Skeletal muscle tissue (tissue), 4 donors: Measurements from ENCODE around the gene PCDHGA6. TPM values are rescaled to one million over a fixed set of nuclear protein-coding genes. Genes with fewer than 3 reads are reported as not detected.
A peak's percentile ranks its signal among the peaks of the same experiment; 100 is the strongest.
"Not testable (repeated sequence)": the region's sequence is repeated elsewhere in the genome, so short reads cannot be mapped to it uniquely, and the experiment has no call there.

Experiments used
- H3K27ac ChIP-seq: one replicate; pipeline ENCODE4 v1.7.0; 2013; ENCODE audit warnings: mild to moderate bottlenecking, low read depth, low read length, inconsistent platforms
- H3K27me3 ChIP-seq, 3 donors: one replicate each; pipeline ENCODE4 v1.7.0; 2013; ENCODE audit warnings: low read length in 3 of 3; ENCODE audit not compliant: control insufficient read depth in 3 of 3, insufficient read depth in 3 of 3
- H3K36me3 ChIP-seq, 3 donors: one replicate each; pipeline ENCODE4 v1.7.0; 2013; ENCODE audit warnings: low read length in 3 of 3; ENCODE audit not compliant: control insufficient read depth in 3 of 3, insufficient read depth in 3 of 3
- H3K4me1 ChIP-seq, 3 donors: one replicate each; pipeline ENCODE4 v1.7.0; 2013; ENCODE audit warnings: low read length in 3 of 3, mild to moderate bottlenecking in 3 of 3; ENCODE audit not compliant: control insufficient read depth in 3 of 3, insufficient read depth in 3 of 3
- H3K4me3 ChIP-seq, 3 donors: one replicate each; pipeline ENCODE4 v1.7.0; 2013; ENCODE audit warnings: low read length in 3 of 3
- H3K9ac ChIP-seq, 3 donors: one replicate each; pipeline ENCODE4 v1.7.0; 2013; ENCODE audit warnings: low read length in 3 of 3, mild to moderate bottlenecking in 3 of 3, moderate library complexity in 2 of 3, low read depth in 1 of 3
- H3K9me3 ChIP-seq, 3 donors: one replicate each; pipeline ENCODE4 v1.7.0; 2013; ENCODE audit warnings: low read length in 3 of 3; ENCODE audit not compliant: control insufficient read depth in 3 of 3
- total RNA-seq: library from RNA; depleted of rRNA; stranded (reverse); fragments of >200 nt; gene quantifications from one replicate; pipeline ENCODE4 v1.2.3, GENCODE V29; 2014
- donor health status: Osteomylitis.

The PCDHGA6 gene
- total RNA-seq, 1 donor from 2014 or later, result 4.2 TPM

DNA sequence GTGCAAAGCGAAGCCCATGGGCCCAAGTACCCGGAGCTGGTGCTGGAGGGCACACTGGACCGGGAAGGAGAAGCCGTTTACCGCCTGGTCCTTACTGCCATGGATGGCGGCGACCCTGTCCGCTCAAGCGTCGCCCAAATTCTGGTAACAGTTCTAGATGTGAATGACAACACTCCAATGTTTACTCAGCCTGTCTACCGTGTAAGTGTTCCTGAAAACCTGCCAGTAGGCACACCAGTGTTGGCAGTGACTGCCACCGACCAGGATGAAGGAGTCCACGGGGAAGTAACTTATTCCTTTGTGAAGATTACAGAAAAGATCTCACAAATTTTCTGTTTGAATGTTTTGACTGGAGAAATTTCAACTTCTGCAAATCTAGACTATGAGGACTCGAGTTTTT is 936 bp downstream of the PCDHGA6 start:
- no peak overlapping the region for H3K27ac ChIP-seq
- peaks cover 0 to 11% (median 0%) of the 10 kb centered on the region in 3 donors for H3K4me1 ChIP-seq
- H3K27me3 ChIP-seq, result peaks cover 9 to 17% (median 10%) of the 10 kb centered on the region in 3 donors
- peak overlapping the region; percentile 41 to 61 (median 57) for H3K4me3 ChIP-seq
- peaks cover 0 to 10% (median 2%) of the 10 kb centered on the region in 3 donors for H3K36me3 ChIP-seq
- no peak overlapping the region for H3K9ac ChIP-seq
- peaks cover 21 to 41% (median 24%) of the 10 kb centered on the region in 3 donors for H3K9me3 ChIP-seq

DNA sequence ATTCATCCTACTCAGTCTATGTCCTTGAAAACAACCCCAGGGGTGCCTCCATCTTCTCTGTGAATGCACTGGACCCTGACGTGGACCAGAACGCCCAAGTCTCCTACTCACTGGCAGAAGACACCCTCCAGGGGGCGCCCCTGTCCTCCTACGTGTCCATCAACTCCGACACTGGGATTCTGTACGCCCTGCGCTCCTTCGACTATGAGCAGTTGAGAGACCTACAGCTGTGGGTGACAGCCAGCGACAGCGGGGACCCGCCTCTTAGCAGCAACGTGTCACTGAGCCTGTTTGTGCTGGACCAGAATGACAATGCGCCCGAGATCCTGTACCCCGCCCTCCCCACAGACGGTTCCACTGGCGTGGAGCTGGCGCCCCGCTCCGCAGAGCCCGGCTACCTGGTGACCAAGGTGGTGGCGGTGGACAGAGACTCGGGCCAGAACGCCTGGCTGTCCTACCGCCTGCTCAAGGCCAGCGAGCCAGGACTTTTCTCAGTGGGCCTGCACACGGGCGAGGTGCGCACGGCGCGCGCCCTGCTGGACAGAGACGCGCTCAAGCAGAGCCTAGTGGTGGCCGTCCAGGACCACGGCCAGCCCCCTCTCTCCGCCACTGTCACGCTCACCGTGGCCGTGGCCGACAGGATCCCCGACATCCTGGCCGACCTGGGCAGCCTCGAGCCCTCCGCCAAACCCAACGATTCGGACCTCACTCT is 1.9 kb downstream of the PCDHGA6 start:
- H3K27ac ChIP-seq, H3K9ac ChIP-seq, H3K4me3 ChIP-seq, H3K36me3 ChIP-seq: not testable (repeated sequence)
- H3K27me3 ChIP-seq, result peaks cover 9 to 17% (median 10%) of the 10 kb centered on the region in 3 donors
- peaks cover 21 to 36% (median 21%) of the 10 kb centered on the region in 3 donors for H3K9me3 ChIP-seq
- peaks cover 0 to 10% (median 0%) of the 10 kb centered on the region in 3 donors for H3K4me1 ChIP-seq

DNA sequence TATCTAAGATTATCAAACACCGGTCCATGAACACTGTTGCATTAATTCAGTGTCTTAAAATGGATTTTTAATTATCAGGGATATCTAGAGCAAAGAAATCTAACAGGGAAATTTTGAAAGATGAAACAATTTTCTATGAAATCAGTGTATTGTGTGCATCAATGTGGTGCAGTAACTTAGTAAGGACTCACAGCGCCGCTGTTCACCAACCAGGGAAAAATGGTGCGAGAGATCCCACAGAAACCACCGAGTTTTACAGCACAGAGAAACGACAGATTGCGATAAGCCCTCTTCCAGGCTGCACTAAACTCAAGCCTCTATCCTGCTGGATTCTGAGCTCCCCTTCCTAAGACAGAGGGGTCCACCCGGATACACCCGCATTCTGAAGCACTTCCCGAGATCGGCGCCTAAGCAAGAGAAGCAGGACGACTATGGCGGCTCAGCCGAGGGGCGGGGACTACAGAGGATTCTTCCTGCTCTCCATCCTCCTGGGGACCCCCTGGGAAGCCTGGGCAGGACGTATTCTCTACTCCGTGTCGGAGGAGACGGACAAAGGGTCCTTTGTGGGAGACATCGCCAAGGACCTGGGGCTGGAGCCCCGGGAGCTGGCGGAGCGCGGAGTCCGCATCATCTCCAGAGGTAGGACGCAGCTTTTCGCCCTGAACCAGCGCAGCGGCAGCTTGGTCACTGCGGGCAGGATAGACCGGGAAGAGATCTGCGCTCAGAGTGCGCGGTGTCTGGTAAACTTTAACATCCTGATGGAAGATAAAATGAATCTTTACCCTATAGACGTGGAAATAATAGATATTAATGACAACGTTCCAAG is 9.0 kb downstream of the PCDHGA6 start, which contains the start of gene PCDHGA7:
Gene PCDHGA7 (plus strand): TSS at position 274 of the 826 bp plus-strand sequence. CDS start 158 bp downstream, at position 432.
- peaks cover 0 to 5% (median 0%) of the 10 kb centered on the region in 3 donors for H3K4me1 ChIP-seq
- peaks cover 8 to 24% (median 14%) of the 10 kb centered on the region in 3 donors for H3K9me3 ChIP-seq
- H3K9ac ChIP-seq, result peak within 1 kb of the TSS in 1 of 3 donors; percentile 78
- H3K27me3 ChIP-seq, result peaks cover 0 to 3% (median 0%) of the 10 kb centered on the region in 3 donors
- H3K36me3 ChIP-seq, result no peaks in the 10 kb centered on the region
- H3K4me3 ChIP-seq, result peak within 1 kb of the TSS; percentile 58 to 69 (median 61)
- H3K27ac ChIP-seq, result no peak within 1 kb of the TSS

DNA sequence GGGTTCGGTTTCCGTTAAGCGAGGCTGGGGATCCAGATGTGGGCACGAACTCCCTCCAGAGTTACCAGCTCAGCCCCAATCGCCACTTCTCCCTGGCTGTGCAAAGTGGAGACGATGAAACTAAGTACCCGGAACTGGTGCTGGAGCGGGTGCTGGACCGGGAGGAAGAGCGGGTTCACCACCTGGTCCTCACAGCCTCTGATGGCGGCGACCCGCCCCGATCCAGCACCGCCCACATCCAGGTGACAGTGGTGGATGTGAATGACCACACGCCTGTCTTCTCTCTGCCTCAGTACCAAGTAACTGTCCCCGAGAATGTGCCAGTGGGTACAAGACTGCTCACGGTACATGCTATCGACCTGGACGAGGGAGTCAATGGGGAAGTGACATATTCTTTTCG is 9.7 kb downstream of the PCDHGA6 start:
- H3K9ac ChIP-seq, result no peak overlapping the region
- H3K36me3 ChIP-seq, result no peaks in the 10 kb centered on the region
- H3K27me3 ChIP-seq, result peaks cover 0 to 4% (median 0%) of the 10 kb centered on the region in 3 donors
- peak overlapping the region; percentile 58 to 69 (median 61) for H3K4me3 ChIP-seq
- H3K27ac ChIP-seq, result no peak overlapping the region
- H3K9me3 ChIP-seq, result peaks cover 8 to 25% (median 17%) of the 10 kb centered on the region in 3 donors
- H3K4me1 ChIP-seq, result peaks cover 0 to 6% (median 0%) of the 10 kb centered on the region in 3 donors

DNA sequence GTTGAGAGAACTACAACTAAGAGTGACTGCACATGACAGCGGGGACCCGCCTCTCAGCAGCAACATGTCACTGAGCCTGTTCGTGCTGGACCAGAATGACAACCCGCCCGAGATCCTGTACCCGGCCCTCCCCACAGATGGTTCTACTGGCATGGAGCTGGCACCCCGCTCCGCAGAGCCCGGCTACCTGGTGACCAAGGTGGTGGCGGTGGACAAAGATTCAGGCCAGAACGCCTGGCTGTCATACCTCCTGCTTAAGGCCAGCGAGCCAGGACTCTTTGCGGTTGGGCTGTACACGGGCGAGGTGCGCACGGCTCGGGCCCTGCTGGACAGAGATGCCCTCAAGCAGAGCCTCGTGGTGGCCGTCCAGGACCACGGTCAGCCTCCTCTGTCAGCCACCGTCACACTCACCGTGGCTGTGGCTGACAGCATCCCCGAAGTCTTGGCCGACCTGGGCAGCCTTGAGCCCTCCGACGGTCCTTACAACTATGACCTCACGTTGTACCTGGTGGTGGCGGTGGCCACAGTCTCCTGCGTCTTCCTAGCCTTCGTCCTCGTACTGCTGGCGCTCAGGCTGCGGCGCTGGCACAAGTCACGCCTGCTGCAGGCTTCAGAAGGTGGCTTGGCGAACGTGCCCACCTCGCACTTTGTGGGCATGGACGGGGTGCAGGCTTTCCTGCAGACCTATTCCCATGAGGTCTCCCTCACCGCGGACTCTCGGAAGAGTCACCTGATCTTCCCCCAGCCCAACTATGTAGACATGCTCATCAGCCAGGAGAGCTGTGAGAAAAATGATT is 11.0 kb downstream of the PCDHGA6 start:
- peaks cover 11 to 28% (median 26%) of the 10 kb centered on the region in 3 donors for H3K9me3 ChIP-seq
- peaks cover 0 to 1% (median 0%) of the 10 kb centered on the region in 3 donors for H3K36me3 ChIP-seq
- peak overlapping the region in 1 of 3 donors; percentile 33 for H3K4me3 ChIP-seq
- H3K9ac ChIP-seq, result no peak overlapping the region
- H3K27me3 ChIP-seq, result peaks cover 0 to 6% (median 0%) of the 10 kb centered on the region in 3 donors
- H3K4me1 ChIP-seq, result peaks cover 0 to 13% (median 0%) of the 10 kb centered on the region in 3 donors
- H3K27ac ChIP-seq, result no peak overlapping the region

DNA sequence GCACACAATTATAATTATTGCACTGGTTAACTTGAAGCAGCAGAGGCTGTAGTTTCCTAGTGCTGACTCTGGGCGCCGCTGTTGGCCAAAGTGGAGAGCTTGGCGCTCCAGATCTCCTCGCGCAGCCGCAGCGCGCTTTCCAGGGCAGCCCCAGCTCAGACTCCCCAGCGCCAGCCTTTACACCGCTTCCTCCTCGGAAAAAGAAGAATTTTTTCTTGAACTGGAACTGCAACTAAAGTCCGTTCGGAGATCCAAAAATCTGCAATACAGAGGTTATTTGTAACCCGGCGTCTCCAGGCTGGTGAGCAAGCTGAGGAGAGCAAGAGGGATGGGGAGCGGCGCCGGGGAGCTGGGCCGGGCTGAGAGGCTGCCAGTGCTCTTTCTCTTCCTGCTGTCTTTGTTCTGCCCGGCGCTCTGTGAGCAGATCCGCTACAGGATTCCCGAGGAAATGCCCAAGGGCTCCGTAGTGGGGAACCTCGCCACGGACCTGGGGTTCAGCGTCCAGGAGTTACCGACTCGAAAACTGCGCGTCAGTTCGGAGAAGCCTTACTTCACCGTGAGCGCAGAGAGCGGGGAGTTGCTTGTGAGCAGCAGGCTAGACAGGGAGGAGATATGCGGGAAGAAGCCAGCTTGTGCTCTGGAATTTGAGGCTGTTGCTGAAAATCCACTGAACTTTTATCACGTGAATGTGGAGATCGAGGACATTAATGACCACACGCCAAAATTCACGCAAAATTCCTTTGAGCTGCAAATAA is 14.0 kb downstream of the PCDHGA6 start, which contains the start of gene PCDHGB4:
Gene PCDHGB4 (plus strand): TSS at position 142 of the 755 bp plus-strand sequence. CDS start 187 bp downstream, at position 329.
- not testable (repeated sequence) for H3K9ac ChIP-seq, H3K27ac ChIP-seq, H3K36me3 ChIP-seq
- peak within 1 kb of the TSS; percentile 45 to 59 (median 49) for H3K4me3 ChIP-seq
- peaks cover 14 to 36% (median 29%) of the 10 kb centered on the region in 3 donors for H3K9me3 ChIP-seq
- H3K27me3 ChIP-seq, result peaks cover 0 to 10% (median 2%) of the 10 kb centered on the region in 3 donors
- peaks cover 0 to 14% (median 0%) of the 10 kb centered on the region in 3 donors for H3K4me1 ChIP-seq

DNA sequence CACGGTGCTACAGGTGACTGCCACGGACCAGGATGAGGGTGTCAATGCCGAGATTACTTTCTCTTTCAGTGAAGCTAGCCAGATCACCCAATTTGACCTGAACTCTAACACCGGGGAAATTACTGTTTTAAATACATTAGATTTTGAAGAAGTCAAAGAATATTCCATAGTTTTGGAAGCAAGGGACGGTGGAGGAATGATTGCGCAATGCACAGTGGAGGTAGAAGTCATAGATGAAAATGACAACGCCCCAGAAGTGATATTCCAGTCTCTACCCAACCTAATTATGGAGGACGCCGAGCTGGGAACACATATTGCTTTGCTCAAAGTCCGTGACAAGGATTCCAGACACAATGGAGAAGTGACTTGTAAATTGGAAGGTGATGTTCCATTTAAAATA is 15.0 kb downstream of the PCDHGA6 start:
- Histone ChIP-seq H3K4me3 (peak overlapping the region; percentile 37 to 59 (median 45)), H3K9me3 (peaks cover 12 to 31% (median 29%) of the 10 kb centered on the region in 3 donors), H3K27ac (no peak overlapping the region)

DNA sequence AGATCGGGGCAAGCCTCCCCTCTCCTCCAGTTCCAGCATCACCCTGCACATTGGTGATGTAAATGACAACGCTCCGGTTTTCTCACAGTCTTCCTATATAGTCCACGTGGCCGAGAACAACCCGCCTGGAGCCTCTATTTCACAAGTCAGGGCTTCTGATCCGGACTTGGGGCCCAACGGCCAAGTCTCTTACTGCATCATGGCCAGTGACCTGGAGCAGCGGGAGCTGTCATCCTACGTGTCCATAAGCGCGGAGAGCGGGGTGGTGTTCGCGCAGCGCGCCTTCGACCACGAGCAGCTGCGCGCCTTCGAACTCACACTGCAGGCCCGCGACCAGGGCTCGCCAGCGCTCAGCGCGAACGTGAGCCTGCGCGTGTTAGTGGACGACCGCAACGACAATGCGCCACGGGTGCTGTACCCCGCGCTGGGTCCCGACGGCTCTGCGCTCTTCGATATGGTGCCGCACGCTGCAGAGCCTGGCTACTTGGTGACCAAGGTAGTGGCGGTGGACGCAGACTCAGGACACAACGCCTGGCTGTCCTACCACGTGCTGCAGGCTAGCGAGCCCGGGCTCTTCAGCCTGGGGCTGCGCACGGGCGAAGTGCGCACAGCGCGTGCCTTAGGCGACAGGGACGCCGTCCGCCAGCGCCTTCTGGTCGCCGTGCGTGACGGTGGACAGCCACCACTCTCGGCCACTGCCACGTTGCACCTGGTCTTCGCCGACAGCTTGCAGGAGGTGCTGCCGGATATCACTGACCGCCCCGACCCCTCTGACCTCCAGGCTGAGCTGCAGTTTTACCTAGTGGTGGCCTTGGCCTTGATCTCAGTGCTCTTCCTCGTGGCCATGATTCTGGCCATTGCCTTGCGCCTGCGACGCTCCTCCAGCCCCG is 15.7 kb downstream of the PCDHGA6 start:
- Histone ChIP-seq H3K9me3 (peaks cover 12 to 34% (median 30%) of the 10 kb centered on the region in 3 donors), H3K4me1 (peaks cover 0 to 12% (median 0%) of the 10 kb centered on the region in 3 donors), H3K27me3 (peaks cover 0 to 14% (median 6%) of the 10 kb centered on the region in 3 donors), H3K4me3 (peak overlapping the region; percentile 17 to 59 (median 41)), H3K9ac (no peak overlapping the region), H3K27ac (no peak overlapping the region), H3K36me3 (peaks cover 0 to 6% (median 0%) of the 10 kb centered on the region in 3 donors)

More for the DNA sequence above, 15.0 kb downstream of the PCDHGA6 start:
- H3K4me1 ChIP-seq, result peaks cover 0 to 12% (median 0%) of the 10 kb centered on the region in 3 donors
- peaks cover 0 to 14% (median 4%) of the 10 kb centered on the region in 3 donors for H3K27me3 ChIP-seq
- no peak overlapping the region for H3K9ac ChIP-seq
- peaks cover 0 to 6% (median 0%) of the 10 kb centered on the region in 3 donors for H3K36me3 ChIP-seq
